SW480 (cell line): ENCODE results near the gene PRKCH.
A peak's percentile ranks its signal among the peaks of the same experiment; 100 is the strongest.

Experiments used
- DNase-seq: peaks from one replicate; pipeline ENCODE4 v3.0.0-alpha.2; 2016; ENCODE audit warnings: low spot score

PRKCH gene

DNA sequence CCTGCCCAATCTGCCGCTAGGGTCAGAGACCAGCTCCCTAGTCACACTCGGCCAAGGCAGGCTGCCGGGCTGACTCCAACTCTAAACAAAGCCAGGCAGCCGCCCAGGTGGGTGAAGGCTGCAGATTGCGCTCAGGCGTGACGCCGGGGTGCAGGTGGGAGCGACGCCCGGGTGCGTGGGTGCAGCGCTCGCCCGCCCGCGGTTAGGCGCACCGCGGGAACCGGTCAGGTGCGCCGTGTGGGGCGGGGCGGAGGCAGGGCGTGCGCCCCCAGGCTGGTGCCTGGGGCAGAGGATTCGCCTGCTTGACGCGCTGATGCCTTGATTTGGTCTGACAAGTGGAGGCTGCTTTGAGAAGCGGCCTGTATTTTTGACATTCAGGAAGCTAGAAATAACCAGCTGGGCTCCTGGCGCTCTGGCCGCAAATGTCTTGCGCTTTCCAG is 247.2 kb downstream of the PRKCH start:
- peak; percentile 68 for DNase-seq

GRCh38 chr14:61569308-61569707 is 247.9 kb downstream of the PRKCH start:
- no peak for DNase-seq

DNA sequence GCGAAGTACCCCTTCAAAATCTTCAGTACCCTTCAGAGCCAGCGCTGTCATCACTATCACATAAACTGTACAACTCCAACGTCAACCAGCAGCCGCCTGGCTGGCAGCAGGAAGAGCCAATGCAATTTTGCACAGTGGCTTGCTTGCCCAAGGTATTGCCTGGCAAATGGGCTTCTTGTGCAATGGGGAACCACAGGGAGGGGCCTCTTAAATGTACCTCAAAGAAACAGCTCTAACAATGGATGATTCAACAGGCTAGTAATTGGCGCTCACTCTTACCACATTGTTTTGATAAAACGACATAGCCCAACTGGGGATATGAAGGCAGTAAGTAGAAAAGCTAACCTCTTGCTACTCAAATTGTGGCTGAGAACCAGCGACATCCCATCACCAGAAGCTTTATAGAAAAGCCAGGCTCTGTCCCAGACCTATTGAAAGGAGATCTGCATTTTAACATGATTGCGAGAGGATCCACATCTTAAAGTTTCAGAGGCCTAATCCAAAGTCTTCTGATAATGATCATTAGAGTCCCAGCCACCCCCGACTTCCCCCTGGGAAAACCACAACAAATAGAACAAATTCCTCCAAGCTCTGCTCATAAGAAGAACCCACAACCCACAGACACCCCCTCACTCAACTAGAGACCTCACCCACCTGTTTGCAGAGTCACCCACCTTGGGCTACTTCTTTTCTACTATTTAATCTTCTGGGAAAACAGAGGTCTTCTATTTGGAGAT is 248.6 kb downstream of the PRKCH start:
- peak; percentile 95 for DNase-seq

DNA sequence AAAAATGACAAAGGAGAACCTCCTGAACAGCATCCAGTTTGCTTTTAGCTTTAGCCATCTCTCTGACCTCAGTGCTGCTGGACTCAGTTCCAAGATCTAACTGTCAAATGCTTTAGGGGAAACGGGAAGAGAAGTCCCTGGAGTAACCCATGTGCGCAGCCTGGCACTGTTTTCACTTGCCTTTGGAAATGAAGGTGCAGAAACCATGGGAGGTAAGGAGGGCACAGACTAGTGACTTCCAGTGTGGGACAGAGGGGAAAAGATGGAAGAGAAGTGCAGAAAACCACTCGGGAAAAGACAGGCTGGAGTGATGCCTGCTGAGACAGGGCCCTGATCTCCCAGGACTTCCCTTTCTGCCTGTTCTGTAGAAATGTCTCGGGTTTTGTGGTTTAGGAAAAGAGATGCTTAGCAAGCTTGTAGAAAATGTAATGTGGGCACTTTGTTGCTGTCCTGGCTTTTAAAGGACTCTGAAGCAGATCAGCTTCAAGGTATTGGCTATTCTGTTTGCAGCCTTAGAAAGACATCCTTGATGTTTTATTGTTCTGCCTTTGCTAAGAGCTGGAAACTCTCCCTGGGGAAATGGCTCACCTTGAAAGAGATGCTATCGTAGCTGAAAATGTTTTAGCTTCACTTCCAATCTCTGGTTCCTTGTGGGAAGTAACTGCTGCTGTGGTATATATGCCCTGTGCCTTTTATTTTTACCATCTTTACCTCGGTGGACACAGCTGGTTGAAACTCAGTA is 249.3 kb downstream of the PRKCH start:
- DNase-seq, result no peak

- no peak for DNase-seq
These were observed 250.5 kb downstream of the PRKCH start for GRCh38 chr14:61571917-61572316.

- no peak for DNase-seq
These were observed 251.9 kb downstream of the PRKCH start for GRCh38 chr14:61573321-61573720.

GRCh38 chr14:61573748-61574513 is 252.6 kb downstream of the PRKCH start:
- DNase-seq, result no peak

DNA sequence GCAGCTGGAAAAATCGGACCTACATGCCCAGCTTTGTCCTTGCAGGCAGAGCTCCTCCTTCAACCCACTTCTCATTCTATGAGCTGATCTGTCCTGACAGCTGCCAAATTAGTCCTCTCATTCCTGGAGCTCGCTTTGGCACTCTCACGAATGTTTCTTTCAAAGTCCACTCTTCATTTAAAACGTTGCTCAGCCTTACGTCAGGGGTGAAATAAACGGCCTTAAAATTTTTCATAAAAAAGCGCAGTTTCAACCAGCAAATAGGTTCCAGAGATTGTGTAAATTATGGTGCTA is 253.1 kb downstream of the PRKCH start:
- DNase-seq, result no peak

- DNase-seq, result no peak
These were observed 253.7 kb downstream of the PRKCH start for GRCh38 chr14:61575126-61575525.

- no peak for DNase-seq
These were observed 254.3 kb downstream of the PRKCH start for GRCh38 chr14:61575551-61576150.

- no peak for DNase-seq
These were observed 256.1 kb downstream of the PRKCH start for GRCh38 chr14:61577506-61577931.

DNA sequence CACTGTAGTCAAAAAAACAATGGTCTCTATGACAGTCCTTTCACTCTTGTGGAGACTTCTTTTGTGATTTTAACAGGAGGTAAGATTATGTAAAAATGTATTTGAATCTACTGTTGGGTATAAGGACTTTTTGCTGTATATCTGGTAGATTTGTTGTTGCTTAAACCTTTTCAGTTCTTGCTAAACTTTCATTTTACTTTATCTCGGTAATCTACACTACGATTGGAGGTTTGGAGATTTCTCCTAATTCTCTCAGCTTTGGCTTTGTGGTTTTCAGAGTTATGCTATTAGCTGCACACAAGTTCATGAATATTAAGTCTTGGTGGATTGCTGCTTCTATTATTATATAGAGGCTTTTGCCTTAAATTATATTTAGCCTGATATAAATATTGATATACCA is 257.4 kb downstream of the PRKCH start:
- no peak for DNase-seq

DNA sequence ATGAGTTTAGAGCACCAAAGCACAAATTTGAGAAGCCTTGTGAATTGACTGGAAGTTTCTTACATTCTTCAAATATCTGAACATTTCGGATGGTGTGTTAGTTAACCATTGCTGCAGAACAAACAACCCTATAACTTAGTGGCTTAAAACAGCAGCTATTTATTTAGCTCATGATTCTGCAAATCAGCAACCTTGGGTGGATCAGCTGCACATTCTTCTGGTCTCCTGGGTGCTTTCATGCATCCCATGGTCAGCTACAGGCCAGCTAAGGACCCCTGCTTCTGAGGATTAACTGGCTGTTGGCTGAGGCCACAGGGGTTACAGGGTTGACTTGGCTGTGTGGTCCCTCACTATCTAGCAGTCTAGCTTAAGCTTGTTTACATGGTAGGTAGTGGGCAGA is 260.0 kb downstream of the PRKCH start:
- DNase-seq, result no peak

DNA sequence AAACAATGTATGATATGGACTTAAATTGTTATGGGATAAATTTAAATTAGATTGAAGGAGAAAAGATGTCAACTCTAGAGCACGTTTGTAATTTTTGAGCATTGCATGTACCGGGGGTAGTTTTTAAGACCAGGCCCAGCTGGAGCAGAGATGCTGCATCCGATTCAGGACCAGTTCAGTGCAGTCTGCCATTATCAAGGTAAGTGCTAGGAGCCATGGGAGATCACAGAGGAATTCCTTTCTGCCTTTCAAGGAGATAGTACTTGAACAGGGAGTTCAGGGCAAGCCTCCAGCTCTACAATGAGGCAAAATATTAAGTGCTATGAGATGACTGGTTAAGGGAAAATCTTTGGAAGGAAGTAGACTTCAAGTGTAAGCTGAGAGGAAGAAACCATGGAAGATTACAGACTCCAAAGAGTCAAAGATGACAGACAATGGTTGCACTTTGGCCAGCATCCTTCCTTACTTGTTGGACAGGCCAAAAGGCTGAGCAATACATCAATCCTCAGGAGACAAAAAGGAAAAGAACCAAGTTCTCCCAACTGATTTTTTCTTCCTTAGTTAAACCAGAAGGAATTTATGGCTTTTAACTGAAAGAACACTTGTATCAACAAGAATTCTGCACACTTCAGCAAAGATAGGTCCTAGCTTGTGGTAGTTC is 260.7 kb downstream of the PRKCH start:
- DNase-seq, result no peak

DNA sequence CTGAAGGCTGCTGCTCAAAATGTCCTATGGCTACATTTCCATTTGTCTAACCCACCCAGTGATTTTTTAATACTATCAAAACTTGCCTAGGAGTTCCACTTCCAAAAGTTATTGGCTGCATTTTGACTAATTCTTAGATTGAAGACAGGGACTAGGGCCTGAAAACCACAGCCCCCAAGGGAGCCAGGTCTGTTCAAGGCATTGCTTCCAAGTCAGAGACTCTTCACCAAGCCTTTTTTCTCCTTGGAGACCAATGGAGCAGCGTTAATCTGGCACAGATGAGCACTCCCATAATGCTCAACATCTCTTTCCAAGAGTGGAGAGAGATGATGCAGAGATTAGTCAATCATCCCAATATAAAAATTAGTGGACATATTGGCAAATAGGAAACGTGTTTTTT is 261.4 kb downstream of the PRKCH start:
- DNase-seq, result no peak

GRCh38 chr14:61584331-61584741 is 263.0 kb downstream of the PRKCH start:
- no peak for DNase-seq

DNA sequence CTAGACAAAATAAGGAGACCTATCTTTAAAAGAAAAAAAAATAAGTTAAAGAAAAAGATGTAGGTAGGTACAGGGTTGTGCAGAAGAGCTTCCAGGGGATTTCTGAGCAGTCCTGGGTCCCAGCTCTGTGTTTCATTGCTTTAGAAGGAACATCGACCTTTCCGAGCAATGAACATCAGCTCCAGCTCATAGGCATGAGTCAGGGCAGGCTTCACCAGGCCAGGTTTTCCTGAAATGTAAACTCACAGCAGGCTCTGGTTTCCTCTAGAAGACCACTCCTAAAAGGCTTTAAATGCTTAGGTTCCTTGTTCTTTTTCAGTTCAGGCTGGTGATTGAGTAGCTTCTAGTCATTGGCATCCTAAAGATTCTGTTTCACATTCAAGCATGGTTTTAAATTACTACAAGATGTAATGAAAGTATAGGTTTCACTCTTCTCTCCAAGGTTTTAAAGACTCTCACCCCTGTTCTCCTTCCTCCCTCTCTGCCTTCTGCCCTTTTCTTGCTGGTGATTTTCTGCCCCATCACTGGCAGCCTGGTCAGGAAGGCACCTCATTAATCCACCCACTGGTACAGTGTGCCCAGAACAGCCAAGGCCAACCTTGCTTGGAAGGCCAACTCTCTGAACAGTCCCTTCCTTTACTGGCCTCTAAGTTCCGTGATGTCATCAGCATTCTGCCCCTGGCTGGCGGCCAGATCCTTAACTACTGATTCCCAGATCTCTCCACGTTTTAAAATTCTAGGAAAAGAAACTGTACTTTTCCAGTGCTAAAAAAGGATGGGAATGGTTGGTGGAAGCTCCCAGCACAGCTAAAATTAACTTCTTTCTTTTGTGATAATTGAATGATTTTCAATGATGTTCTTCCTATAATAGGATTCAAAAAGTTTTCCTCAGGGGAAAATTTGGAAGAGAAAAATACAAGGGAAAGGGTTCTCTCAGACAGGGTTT is 264.5 kb downstream of the PRKCH start:
- no peak for DNase-seq

DNA sequence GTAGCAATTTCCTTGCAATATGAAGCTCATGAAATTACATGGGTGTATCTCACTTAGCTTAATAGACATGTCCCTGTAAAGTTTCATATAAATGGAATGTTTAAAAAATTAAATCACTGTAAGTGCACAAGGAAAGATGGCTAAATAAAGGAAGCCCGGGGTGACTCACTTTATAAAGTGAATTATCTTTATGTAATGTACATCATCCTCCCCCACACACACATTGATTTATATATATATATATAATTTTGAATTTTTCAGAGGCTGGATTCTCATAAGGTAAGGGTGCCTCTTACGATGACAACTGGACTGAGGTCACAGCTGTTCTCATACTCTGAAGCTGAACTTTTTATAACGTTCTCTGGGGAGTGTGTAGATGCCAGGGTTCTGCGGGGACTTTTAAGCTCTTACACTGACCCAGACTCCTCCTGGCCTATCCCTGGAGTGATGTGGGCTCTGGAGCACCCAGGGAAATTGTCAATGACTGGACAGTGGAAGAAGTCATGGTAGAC is 265.2 kb downstream of the PRKCH start:
- no peak for DNase-seq

DNA sequence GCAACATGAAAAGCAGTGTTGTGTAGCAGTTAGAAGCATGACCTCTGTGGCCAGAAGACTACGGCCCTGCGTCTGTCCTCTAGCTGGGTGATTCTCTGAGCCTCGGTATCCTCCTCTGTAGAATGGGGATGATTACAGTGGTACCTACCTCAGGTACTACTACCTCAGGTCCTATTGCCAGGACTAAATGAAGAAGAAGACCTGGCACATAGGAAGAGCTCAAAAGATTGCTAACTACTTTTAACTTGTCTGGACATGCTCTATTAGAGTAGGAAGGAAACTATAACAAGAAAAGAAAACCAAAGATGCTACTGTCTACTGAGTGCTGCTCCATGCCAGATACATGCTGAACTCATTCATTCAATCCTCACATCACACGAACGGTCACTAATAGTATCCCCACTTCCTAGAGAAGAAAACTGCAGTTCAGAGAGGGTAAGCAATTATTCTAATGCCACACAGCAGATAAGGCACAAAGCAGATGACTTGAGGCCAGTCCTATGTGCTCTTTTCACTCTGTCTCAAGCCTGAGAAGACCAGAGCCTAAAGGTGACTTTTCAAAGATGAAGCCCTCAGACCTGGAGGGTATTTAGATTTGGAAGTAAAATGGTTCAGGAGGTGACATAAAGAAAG is 265.8 kb downstream of the PRKCH start:
- DNase-seq, result no peak

- no peak for DNase-seq
These were observed 267.1 kb downstream of the PRKCH start for GRCh38 chr14:61588419-61588901.
